ENCODE results near the gene RASL10B.
A peak's percentile ranks its signal among the peaks of the same experiment; 100 is the strongest.

RASL10B gene

GRCh38 chr17:35769895-35770486, 38.6 kb downstream of the RASL10B start:
- no peak overlapping the region for H3K9ac ChIP-seq (ENCODE audit: low read length)
- no peak overlapping the region for H3K27ac ChIP-seq (ENCODE audit: low read length)

GRCh38 chr17:35773129-35773528, 41.7 kb downstream of the RASL10B start:
- Histone ChIP-seq H3K27ac (ENCODE audit: low read length) (no peak overlapping the region), H3K4me2 (ENCODE audit: low read length) (no peak overlapping the region)
- TF ChIP-seq CTCF (IDR thresholded peaks at IDR 0.05; ENCODE audit: low read depth, low read length) (no peak), EZH2phosphoT487 (IDR thresholded peaks at IDR 0.05; ENCODE audit: low read depth) (no peak)

More at GRCh38 chr17:35769895-35770486, 38.6 kb downstream of the RASL10B start:
- Histone ChIP-seq H3K27me3 (ENCODE audit: low read depth, low read length) (peaks cover 33% of the 10 kb centered on the region), H3K4me2 (ENCODE audit: low read length) (no peak overlapping the region), H2AFZ (ENCODE audit: low read depth, low read length) (no peak overlapping the region), H4K20me1 (ENCODE audit: insufficient read depth, low read length) (no peaks in the 10 kb centered on the region), H3K4me3 (ENCODE audit: low read length) (no peak overlapping the region), H3K79me2 (ENCODE audit: low read length) (no peaks in the 10 kb centered on the region), H3K4me1 (ENCODE audit: low read length) (peaks cover 2% of the 10 kb centered on the region), H3K9me3 (ENCODE audit: insufficient read depth, low read length) (no peaks in the 10 kb centered on the region), H3K36me3 (replicated peaks; ENCODE audit: low read depth, low read length) (no peaks in the 10 kb centered on the region)
- TF ChIP-seq EZH2phosphoT487 (IDR thresholded peaks at IDR 0.05; ENCODE audit: low read depth): no peak
- TF ChIP-seq CTCF (IDR thresholded peaks at IDR 0.05; ENCODE audit: low read depth, low read length): peak; percentile 52

GRCh38 chr17:35773679-35774425, 42.4 kb downstream of the RASL10B start:
- H3K9ac ChIP-seq (ENCODE audit: low read length): no peak overlapping the region
- TF ChIP-seq EZH2phosphoT487 (IDR thresholded peaks at IDR 0.05; ENCODE audit: low read depth) (no peak), CTCF (IDR thresholded peaks at IDR 0.05; ENCODE audit: low read depth, low read length) (no peak)
- H4K20me1 ChIP-seq (ENCODE audit: insufficient read depth, low read length): no peaks in the 10 kb centered on the region
- H3K27ac ChIP-seq (ENCODE audit: low read length): no peak overlapping the region
- H3K36me3 ChIP-seq (replicated peaks; ENCODE audit: low read depth, low read length): no peaks in the 10 kb centered on the region
- no peak overlapping the region for H3K4me3 ChIP-seq (ENCODE audit: low read length)
- peaks cover 43% of the 10 kb centered on the region for H3K27me3 ChIP-seq (ENCODE audit: low read depth, low read length)
- H3K4me1 ChIP-seq (ENCODE audit: low read length): no peaks in the 10 kb centered on the region
- H3K4me2 ChIP-seq (ENCODE audit: low read length): no peak overlapping the region
- H3K79me2 ChIP-seq (ENCODE audit: low read length): no peaks in the 10 kb centered on the region
- no peaks in the 10 kb centered on the region for H3K9me3 ChIP-seq (ENCODE audit: insufficient read depth, low read length)
- H2AFZ ChIP-seq (ENCODE audit: low read depth, low read length): no peak overlapping the region

More at GRCh38 chr17:35773129-35773528, 41.7 kb downstream of the RASL10B start:
- H3K79me2 ChIP-seq (ENCODE audit: low read length): no peaks in the 10 kb centered on the region
- H3K4me3 ChIP-seq (ENCODE audit: low read length): no peak overlapping the region
- no peak overlapping the region for H3K9ac ChIP-seq (ENCODE audit: low read length)
- H3K36me3 ChIP-seq (replicated peaks; ENCODE audit: low read depth, low read length): no peaks in the 10 kb centered on the region
- H3K9me3 ChIP-seq (ENCODE audit: insufficient read depth, low read length): no peaks in the 10 kb centered on the region
- peaks cover 38% of the 10 kb centered on the region for H3K27me3 ChIP-seq (ENCODE audit: low read depth, low read length)
- no peak overlapping the region for H2AFZ ChIP-seq (ENCODE audit: low read depth, low read length)
- H4K20me1 ChIP-seq (ENCODE audit: insufficient read depth, low read length): no peaks in the 10 kb centered on the region
- no peaks in the 10 kb centered on the region for H3K4me1 ChIP-seq (ENCODE audit: low read length)

- no peak overlapping the region for H3K4me3 ChIP-seq (ENCODE audit: low read length)
- H3K27me3 ChIP-seq (ENCODE audit: low read depth, low read length): peaks cover 46% of the 10 kb centered on the region
- TF ChIP-seq EZH2phosphoT487 (IDR thresholded peaks at IDR 0.05; ENCODE audit: low read depth) (no peak), CTCF (IDR thresholded peaks at IDR 0.05; ENCODE audit: low read depth, low read length) (no peak)
- H3K9me3 ChIP-seq (ENCODE audit: insufficient read depth, low read length): no peaks in the 10 kb centered on the region
- H2AFZ ChIP-seq (ENCODE audit: low read depth, low read length): no peak overlapping the region
- H3K79me2 ChIP-seq (ENCODE audit: low read length): no peaks in the 10 kb centered on the region
- no peak overlapping the region for H3K4me2 ChIP-seq (ENCODE audit: low read length)
- H4K20me1 ChIP-seq (ENCODE audit: insufficient read depth, low read length): no peaks in the 10 kb centered on the region
- H3K9ac ChIP-seq (ENCODE audit: low read length): no peak overlapping the region
- no peak overlapping the region for H3K27ac ChIP-seq (ENCODE audit: low read length)
- no peaks in the 10 kb centered on the region for H3K4me1 ChIP-seq (ENCODE audit: low read length)
- no peaks in the 10 kb centered on the region for H3K36me3 ChIP-seq (replicated peaks; ENCODE audit: low read depth, low read length)
Observed at GRCh38 chr17:35774499-35774898, 43.1 kb downstream of the RASL10B start.

Data from OCI-LY3 (cell line).